ENCODE data around the gene OR10G2.

DNA sequence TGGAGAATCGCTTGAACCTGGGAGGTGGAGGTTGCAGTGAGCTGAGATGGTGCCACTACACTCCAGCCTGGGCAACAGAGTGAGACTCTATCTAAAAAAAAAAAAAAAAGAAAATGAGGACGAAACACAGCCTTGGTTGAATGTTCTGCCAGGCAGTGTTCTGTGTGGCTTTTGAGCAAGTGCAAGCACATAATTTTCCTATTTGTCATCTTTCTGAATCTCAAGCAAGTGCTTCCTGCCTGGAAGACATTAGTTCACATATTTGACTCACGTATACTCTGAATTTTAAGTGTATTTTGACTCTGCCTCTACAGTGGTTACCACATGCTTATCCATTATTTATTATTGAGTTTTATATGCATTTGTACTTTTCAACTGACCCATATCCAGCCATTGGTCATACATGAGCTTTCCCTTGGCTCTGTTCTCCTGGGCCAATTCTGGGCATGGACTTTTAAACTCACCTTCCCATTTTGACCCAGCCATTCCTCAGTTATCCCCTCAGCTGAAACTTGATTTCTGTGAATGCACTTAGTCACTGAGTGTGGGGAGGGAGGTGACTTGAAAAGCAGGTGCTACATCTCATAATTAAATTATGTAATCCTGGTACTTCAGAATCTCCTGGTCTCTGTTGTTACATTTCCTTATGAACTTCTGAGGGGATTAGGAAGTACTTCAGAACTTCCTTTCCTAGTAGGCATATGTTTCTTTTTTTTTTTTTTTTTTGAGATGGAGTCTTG lies 8.1 kb downstream of the OR10G2 start:
- TF ChIP-seq, protein P1, sequence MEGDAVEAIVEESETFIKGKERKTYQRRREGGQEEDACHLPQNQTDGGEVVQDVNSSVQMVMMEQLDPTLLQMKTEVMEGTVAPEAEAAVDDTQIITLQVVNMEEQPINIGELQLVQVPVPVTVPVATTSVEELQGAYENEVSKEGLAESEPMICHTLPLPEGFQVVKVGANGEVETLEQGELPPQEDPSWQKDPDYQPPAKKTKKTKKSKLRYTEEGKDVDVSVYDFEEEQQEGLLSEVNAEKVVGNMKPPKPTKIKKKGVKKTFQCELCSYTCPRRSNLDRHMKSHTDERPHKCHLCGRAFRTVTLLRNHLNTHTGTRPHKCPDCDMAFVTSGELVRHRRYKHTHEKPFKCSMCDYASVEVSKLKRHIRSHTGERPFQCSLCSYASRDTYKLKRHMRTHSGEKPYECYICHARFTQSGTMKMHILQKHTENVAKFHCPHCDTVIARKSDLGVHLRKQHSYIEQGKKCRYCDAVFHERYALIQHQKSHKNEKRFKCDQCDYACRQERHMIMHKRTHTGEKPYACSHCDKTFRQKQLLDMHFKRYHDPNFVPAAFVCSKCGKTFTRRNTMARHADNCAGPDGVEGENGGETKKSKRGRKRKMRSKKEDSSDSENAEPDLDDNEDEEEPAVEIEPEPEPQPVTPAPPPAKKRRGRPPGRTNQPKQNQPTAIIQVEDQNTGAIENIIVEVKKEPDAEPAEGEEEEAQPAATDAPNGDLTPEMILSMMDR (IDR thresholded peaks at IDR 0.05) = no peak
- TF ChIP-seq POLR2A (IDR thresholded peaks at IDR 0.05) = no peak
- TF ChIP-seq POLR2AphosphoS5 (IDR thresholded peaks at IDR 0.05) = no peak

Data from breast epithelium (tissue), 3 donors.